Ectodermal cell (in vitro differentiated cells): ENCODE data around the gene DGKI.

Experiments used
- H3K27ac ChIP-seq: 2 replicates; pipeline ENCODE4 v1.7.0; 2013; ENCODE audit warnings: mild to moderate bottlenecking, low read depth, low read length; ENCODE audit not compliant: insufficient read depth, poor library complexity, severe bottlenecking
- H3K27me3 ChIP-seq: 2 replicates; pipeline ENCODE4 v1.7.0; 2013; ENCODE audit warnings: mild to moderate bottlenecking, low read length; ENCODE audit not compliant: insufficient read depth, control insufficient read depth, poor library complexity, severe bottlenecking
- H3K36me3 ChIP-seq: one replicate; pipeline ENCODE4 v1.7.0; 2013; ENCODE audit warnings: low read length; ENCODE audit not compliant: control insufficient read depth, insufficient read depth
- H3K4me1 ChIP-seq: one replicate; pipeline ENCODE4 v1.7.0; 2013; ENCODE audit warnings: low read length; ENCODE audit not compliant: control insufficient read depth, insufficient read depth
- H3K4me3 ChIP-seq: 2 replicates; pipeline ENCODE4 v1.7.0; 2013; ENCODE audit warnings: low read depth, low read length, control low read depth; ENCODE audit not compliant: insufficient read depth
- H3K9me3 ChIP-seq: 2 replicates; pipeline ENCODE4 v1.7.0; 2013; ENCODE audit warnings: mild to moderate bottlenecking, low read length, moderate library complexity; ENCODE audit not compliant: control insufficient read depth
- WGBS, 2 experiments: methylation state at CpG; one replicate each; pipeline ENCODE4 v1.1.7; 2013; ENCODE audit warnings: missing lambda C conversion rate in 2 of 2; 5-methylcytosine and 5-hydroxymethylcytosine counted together

Gene DGKI

GRCh38 chr7:137771273-137771672, 75.5 kb downstream of the DGKI start:
- Histone ChIP-seq H3K27me3 (no peaks in the 10 kb centered on the region), H3K27ac (no peak overlapping the region), H3K9me3 (no peaks in the 10 kb centered on the region), H3K36me3 (no peaks in the 10 kb centered on the region), H3K4me1 (no peaks in the 10 kb centered on the region), H3K4me3 (no peak overlapping the region)
- 92 to 95% methylated on average over 5 of the region's 5 CpGs for WGBS, 2 experiments

DNA sequence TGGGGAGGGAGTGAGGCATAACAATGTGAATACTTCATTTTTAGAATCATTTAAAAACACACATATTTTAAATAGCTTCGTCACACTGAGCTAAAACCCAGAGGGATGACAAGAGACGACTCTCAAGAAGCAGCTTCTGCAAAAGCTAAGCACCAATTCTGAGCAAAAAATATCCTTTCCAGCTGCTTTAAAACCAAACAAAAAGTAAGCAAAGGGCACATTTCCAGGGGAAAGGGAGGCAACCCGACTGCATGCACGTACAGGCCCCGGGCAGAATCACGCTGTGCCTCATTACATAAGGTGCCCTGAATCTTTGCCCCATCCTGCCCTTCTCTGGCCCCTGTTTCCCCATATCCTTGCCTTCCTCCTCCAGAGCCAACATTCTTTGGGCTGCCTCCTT, 78.4 kb downstream of the DGKI start:
- no peaks in the 10 kb centered on the region for H3K9me3 ChIP-seq
- H3K4me1 ChIP-seq = no peaks in the 10 kb centered on the region
- H3K4me3 ChIP-seq = no peak overlapping the region
- no peak overlapping the region for H3K27ac ChIP-seq
- H3K36me3 ChIP-seq = no peaks in the 10 kb centered on the region
- 87 to 89% methylated on average over 6 of the region's 6 CpGs for WGBS, 2 experiments
- H3K27me3 ChIP-seq = no peaks in the 10 kb centered on the region

DNA sequence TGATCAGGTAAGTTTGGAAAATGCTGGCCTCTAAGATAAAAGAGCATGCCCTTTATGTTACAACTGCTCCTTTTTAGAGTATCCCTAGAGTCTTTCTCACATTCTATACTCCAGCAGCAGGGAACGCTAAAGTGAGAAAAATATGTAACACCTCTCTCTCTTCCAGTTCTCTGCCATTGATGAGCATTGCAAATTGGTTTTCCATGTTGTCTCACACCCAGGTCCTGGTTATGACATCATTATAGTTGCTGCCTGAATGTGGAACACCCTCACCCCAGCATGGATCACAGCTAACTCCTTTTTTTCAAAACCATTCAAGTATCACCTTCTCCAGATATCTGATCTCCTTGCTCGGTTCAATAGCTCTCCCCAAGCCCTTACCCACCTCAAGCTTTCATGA, 84.4 kb downstream of the DGKI start:
- 94 to 95% methylated on average over 2 of the region's 2 CpGs for WGBS, 2 experiments
- Histone ChIP-seq H3K27me3 (no peaks in the 10 kb centered on the region), H3K27ac (no peak overlapping the region)

DNA sequence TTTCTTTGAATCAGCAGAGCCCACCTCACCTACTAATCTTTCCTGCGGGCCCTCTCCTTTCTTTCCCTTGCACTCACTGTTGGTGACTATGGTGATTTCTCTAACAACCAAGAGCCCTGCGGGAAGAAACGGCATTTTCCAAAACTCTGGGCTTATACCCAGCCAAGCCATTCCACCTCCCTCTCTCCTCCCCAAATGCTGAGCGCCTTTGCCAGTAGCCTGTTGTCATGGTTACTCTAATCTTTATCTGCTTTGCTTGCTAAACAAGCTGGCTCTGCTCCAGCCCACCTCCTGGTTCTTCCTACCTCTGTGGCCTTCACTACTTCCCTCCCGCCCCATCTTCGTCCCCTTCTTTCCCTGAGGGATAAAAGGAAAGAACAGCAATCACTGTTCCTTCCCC, 86.7 kb downstream of the DGKI start:
- WGBS, 2 experiments = 18 to 24% methylated on average over 6 of the region's 6 CpGs
- peak overlapping the region; percentile 83 for H3K27ac ChIP-seq
- no peaks in the 10 kb centered on the region for H3K9me3 ChIP-seq

More for the DNA sequence above, 84.4 kb downstream of the DGKI start:
- no peaks in the 10 kb centered on the region for H3K9me3 ChIP-seq
- no peaks in the 10 kb centered on the region for H3K36me3 ChIP-seq
- no peak overlapping the region for H3K4me3 ChIP-seq
- H3K4me1 ChIP-seq = peaks cover 21% of the 10 kb centered on the region

GRCh38 chr7:137757146-137757925, 89.4 kb downstream of the DGKI start:
- H3K27ac ChIP-seq = no peak overlapping the region
- peaks cover 46% of the 10 kb centered on the region for H3K4me1 ChIP-seq
- no peak overlapping the region for H3K4me3 ChIP-seq
- H3K27me3 ChIP-seq = no peaks in the 10 kb centered on the region
- 93% methylated on average over 10 of the region's 10 CpGs for WGBS, 2 experiments
- no peaks in the 10 kb centered on the region for H3K36me3 ChIP-seq
- H3K9me3 ChIP-seq = no peaks in the 10 kb centered on the region

More for the DNA sequence above, 86.7 kb downstream of the DGKI start:
- no peaks in the 10 kb centered on the region for H3K27me3 ChIP-seq
- H3K4me3 ChIP-seq = no peak overlapping the region
- H3K36me3 ChIP-seq = no peaks in the 10 kb centered on the region
- H3K4me1 ChIP-seq = peaks cover 25% of the 10 kb centered on the region

DNA sequence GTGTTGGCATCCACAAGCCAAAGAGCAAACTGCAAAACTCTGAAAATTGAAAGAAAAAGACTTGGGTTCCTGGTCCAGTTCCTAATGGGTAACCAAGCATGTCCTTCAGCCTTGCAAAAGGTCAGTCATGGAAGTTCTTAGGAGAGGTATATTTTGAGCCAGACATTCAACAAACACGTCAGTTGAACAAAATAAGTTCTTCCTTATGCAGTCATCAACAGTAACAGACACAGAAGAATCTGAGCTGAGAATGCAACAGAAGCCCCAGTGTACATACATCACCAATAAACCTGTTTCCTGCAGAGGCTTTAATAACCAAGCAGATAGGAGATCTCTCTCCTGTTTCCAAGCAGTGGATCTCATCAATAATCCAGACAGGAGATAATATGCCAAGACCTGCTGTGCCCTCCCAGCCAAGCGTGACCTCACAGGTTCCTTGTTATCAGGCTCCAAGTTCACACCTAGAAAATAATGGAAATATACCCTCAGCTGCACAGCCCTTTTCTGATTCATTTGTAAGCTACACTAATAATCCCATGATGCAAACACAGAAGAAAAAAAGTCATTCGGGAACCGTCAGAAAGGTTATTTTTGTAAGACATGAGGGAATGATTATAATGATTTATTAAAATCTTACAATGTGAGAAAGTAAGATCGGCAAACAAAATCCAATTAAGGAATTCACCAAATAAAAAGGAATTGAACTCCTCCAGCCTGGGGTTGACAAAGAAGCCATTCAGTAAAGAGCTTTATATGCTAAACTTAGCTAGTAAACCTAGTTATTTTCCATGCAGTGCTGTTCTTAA, 90.7 kb downstream of the DGKI start:
- 90 to 94% methylated on average over 3 of the region's 5 CpGs for WGBS, 2 experiments
- Histone ChIP-seq H3K27me3 (no peaks in the 10 kb centered on the region), H3K4me1 (peaks cover 40% of the 10 kb centered on the region), H3K36me3 (no peaks in the 10 kb centered on the region), H3K9me3 (no peaks in the 10 kb centered on the region), H3K4me3 (no peak overlapping the region), H3K27ac (no peak overlapping the region)

- no peaks in the 10 kb centered on the region for H3K36me3 ChIP-seq
- H3K4me3 ChIP-seq = no peak overlapping the region
- no peaks in the 10 kb centered on the region for H3K27me3 ChIP-seq
- H3K4me1 ChIP-seq = peaks cover 34% of the 10 kb centered on the region
- no peak overlapping the region for H3K27ac ChIP-seq
- H3K9me3 ChIP-seq = no peaks in the 10 kb centered on the region
- WGBS, 2 experiments = 84 to 88% methylated on average over 4 of the region's 4 CpGs
Observed at GRCh38 chr7:137755427-137755826, 91.3 kb downstream of the DGKI start.

DNA sequence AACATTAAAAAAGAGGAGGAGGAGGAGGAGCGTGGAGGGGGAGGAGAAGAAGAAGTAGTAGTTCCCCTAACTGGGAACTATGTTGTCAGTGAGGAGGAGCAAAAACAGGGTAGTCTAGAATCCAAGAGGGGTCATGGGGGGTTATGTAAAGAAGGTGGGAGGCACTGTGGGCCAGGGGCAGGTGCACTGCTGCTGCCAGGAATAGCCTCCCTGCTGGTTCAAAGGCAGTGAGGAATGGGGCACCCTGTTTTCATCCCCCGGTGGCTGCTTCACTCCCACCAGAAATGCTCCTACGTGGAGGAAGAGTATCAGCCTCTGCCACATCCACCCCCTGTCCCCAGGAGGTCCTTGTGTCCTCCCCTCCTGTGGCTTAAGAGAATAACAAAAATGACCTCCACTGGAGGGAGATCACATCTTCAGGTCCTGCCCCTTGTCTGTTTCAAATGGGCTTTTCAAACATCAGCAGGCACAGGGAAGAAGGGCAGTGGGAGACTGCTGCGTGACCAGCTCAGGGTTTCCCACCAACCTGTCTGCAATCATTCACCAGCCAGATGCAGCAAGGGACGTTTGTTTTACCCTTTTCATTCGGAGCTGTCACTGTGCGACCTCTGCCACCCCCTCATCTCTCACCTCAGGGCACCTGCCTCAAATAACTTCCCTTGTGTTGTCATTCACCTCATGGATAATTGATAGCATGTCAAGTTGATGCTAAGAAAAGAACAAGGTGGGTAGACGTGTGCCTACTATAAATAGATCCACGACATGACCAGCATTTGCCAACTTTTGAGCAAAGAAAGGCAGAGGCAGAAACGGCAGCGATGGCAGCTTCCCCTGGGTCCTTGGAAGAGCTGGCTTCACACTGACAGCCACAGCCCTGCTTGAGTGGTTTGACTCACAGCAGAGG, 92.6 kb downstream of the DGKI start:
- Histone ChIP-seq H3K27ac (no peak overlapping the region), H3K4me3 (peak overlapping the region; percentile 5), H3K36me3 (no peaks in the 10 kb centered on the region), H3K4me1 (peaks cover 24% of the 10 kb centered on the region), H3K27me3 (no peaks in the 10 kb centered on the region), H3K9me3 (no peaks in the 10 kb centered on the region)
- 8 to 11% methylated on average over 11 of the region's 11 CpGs for WGBS, 2 experiments

DNA sequence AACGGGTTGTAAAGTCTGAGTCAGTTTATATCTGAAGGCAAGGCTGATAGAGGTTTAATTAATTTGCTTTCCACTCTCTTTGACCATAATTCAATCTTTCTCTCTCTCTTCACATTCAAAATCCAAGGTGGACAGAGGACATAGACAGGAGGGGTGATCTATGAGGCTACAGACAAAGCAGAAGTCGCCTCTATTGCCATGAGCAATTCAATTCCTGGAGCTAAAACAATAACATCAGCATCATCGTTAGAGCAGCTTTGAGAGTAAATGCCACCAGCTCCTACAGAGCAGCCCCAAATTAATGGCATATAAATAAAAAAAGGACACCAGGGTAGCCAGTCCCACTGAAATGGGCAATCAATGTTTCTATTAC, 93.2 kb downstream of the DGKI start:
- WGBS, 2 experiments = 60 to 63% methylated on average over 3 of the region's 3 CpGs
- Histone ChIP-seq H3K27ac (no peak overlapping the region), H3K4me3 (no peak overlapping the region), H3K4me1 (peaks cover 24% of the 10 kb centered on the region), H3K36me3 (no peaks in the 10 kb centered on the region), H3K27me3 (no peaks in the 10 kb centered on the region), H3K9me3 (no peaks in the 10 kb centered on the region)

GRCh38 chr7:137753067-137753466, 93.7 kb downstream of the DGKI start:
- no peaks in the 10 kb centered on the region for H3K36me3 ChIP-seq
- no peaks in the 10 kb centered on the region for H3K27me3 ChIP-seq
- H3K9me3 ChIP-seq = no peaks in the 10 kb centered on the region
- 86 to 91% methylated on average over 4 of the region's 4 CpGs for WGBS, 2 experiments
- H3K4me3 ChIP-seq = no peak overlapping the region
- peaks cover 24% of the 10 kb centered on the region for H3K4me1 ChIP-seq
- no peak overlapping the region for H3K27ac ChIP-seq
